ENCODE data around the gene BOLA1.

Gene BOLA1

GRCh38 chr1:149877211-149877946 is 22.0 kb upstream of the BOLA1 start:
- Mint-ChIP-seq H3K27me3 (ENCODE audit: low read depth, poor library complexity) (no peaks in the 10 kb centered on the region), H3K4me1 (peaks cover 19% of the 10 kb centered on the region), H3K9me3 (no peaks in the 10 kb centered on the region), H3K36me3 (ENCODE audit: low read depth) (no peaks in the 10 kb centered on the region), H3K4me3 (no peak overlapping the region), H3K27ac (no peak overlapping the region)
- no peak for TF ChIP-seq CTCF (IDR thresholded peaks at IDR 0.05)
- no peak for DNase-seq

GRCh38 chr1:149879556-149879955 is 19.8 kb upstream of the BOLA1 start:
- Mint-ChIP-seq H3K9me3 (no peaks in the 10 kb centered on the region), H3K36me3 (ENCODE audit: low read depth) (no peaks in the 10 kb centered on the region), H3K4me3 (no peak overlapping the region), H3K27ac (no peak overlapping the region), H3K27me3 (ENCODE audit: low read depth, poor library complexity) (no peaks in the 10 kb centered on the region), H3K4me1 (peaks cover 19% of the 10 kb centered on the region)
- no peak for DNase-seq
- TF ChIP-seq CTCF (IDR thresholded peaks at IDR 0.05) = no peak

- no peak for DNase-seq
- Mint-ChIP-seq H3K27me3 (ENCODE audit: low read depth, poor library complexity) (no peaks in the 10 kb centered on the region), H3K4me3 (no peak overlapping the region), H3K27ac (no peak overlapping the region), H3K4me1 (peaks cover 19% of the 10 kb centered on the region), H3K36me3 (ENCODE audit: low read depth) (no peaks in the 10 kb centered on the region), H3K9me3 (no peaks in the 10 kb centered on the region)
- no peak for TF ChIP-seq CTCF (IDR thresholded peaks at IDR 0.05)
Measured at GRCh38 chr1:149881876-149882275, 17.5 kb upstream of the BOLA1 start.

GRCh38 chr1:149883598-149884247 is 15.6 kb upstream of the BOLA1 start:
- DNase-seq = no peak
- TF ChIP-seq CTCF (IDR thresholded peaks at IDR 0.05) = no peak
- no peaks in the 10 kb centered on the region for H3K9me3 Mint-ChIP-seq
- no peaks in the 10 kb centered on the region for H3K27me3 Mint-ChIP-seq (ENCODE audit: low read depth, poor library complexity)
- peaks cover 12% of the 10 kb centered on the region for H3K4me1 Mint-ChIP-seq
- no peak overlapping the region for H3K4me3 Mint-ChIP-seq
- no peak overlapping the region for H3K27ac Mint-ChIP-seq
- no peaks in the 10 kb centered on the region for H3K36me3 Mint-ChIP-seq (ENCODE audit: low read depth)

GRCh38 chr1:149884433-149885338 is 14.7 kb upstream of the BOLA1 start:
- no peak for TF ChIP-seq CTCF (IDR thresholded peaks at IDR 0.05)
- H3K27ac Mint-ChIP-seq = no peak overlapping the region
- no peak overlapping the region for H3K4me3 Mint-ChIP-seq
- peaks cover 4% of the 10 kb centered on the region for H3K27me3 Mint-ChIP-seq (ENCODE audit: low read depth, poor library complexity)
- no peaks in the 10 kb centered on the region for H3K9me3 Mint-ChIP-seq
- DNase-seq = no peak
- H3K4me1 Mint-ChIP-seq = peaks cover 8% of the 10 kb centered on the region
- H3K36me3 Mint-ChIP-seq (ENCODE audit: low read depth) = no peaks in the 10 kb centered on the region

All from nephron progenitor cell (in vitro differentiated cells).